PC-9 (cell line): ENCODE measurements around the gene OR2AG1.

Experiments
- EZH2 ChIP-seq: fragments of 200-600 bp; sonication (generic); IDR thresholded peaks from 2 replicates; pipeline ENCODE4 v1.8.0; 2017; ENCODE audit warnings: antibody characterized with exemption, low read depth
- TF ChIP-seq, protein P1 (sequence below): fragments of 200-600 bp; sonication (generic); conservative IDR thresholded peaks from 2 replicates; pipeline ENCODE4 v1.6.1; 2017; ENCODE audit warnings: mixed run types, antibody characterized with exemption, mild to moderate bottlenecking, moderate library complexity

- TF ChIP-seq EZH2 = no peak
- TF ChIP-seq, protein P1, sequence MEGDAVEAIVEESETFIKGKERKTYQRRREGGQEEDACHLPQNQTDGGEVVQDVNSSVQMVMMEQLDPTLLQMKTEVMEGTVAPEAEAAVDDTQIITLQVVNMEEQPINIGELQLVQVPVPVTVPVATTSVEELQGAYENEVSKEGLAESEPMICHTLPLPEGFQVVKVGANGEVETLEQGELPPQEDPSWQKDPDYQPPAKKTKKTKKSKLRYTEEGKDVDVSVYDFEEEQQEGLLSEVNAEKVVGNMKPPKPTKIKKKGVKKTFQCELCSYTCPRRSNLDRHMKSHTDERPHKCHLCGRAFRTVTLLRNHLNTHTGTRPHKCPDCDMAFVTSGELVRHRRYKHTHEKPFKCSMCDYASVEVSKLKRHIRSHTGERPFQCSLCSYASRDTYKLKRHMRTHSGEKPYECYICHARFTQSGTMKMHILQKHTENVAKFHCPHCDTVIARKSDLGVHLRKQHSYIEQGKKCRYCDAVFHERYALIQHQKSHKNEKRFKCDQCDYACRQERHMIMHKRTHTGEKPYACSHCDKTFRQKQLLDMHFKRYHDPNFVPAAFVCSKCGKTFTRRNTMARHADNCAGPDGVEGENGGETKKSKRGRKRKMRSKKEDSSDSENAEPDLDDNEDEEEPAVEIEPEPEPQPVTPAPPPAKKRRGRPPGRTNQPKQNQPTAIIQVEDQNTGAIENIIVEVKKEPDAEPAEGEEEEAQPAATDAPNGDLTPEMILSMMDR = no peak
These were observed 49.2 kb upstream of the OR2AG1 start for GRCh38 chr11:6733326-6734275.
